NCI-H2029 treated with DMSO at 0.1 percent for 48 hours (cell line): ENCODE data around the gene HERC2.
"Not testable (repeated sequence)": the region's sequence is repeated elsewhere in the genome, so short reads cannot be mapped to it uniquely, and the experiment has no call there.

Source experiments
- DNase-seq: peaks from one replicate; lab custom pipeline; 2025; lab: John Stamatoyannopoulos, UW

Gene HERC2

GRCh38 chr15:28131946-28132345 lies 190.0 kb downstream of the HERC2 start:
- no peak for DNase-seq

- DNase-seq = no peak
Measured at GRCh38 chr15:28131400-28131799, 190.6 kb downstream of the HERC2 start.

- DNase-seq = no peak
Measured at GRCh38 chr15:28130651-28131050, 191.3 kb downstream of the HERC2 start.

- no peak for DNase-seq
Measured at GRCh38 chr15:28129231-28129848, 192.6 kb downstream of the HERC2 start.

- no peak for DNase-seq
Measured at GRCh38 chr15:28128031-28128430, 193.9 kb downstream of the HERC2 start.

GRCh38 chr15:28127036-28127435 lies 194.9 kb downstream of the HERC2 start:
- no peak for DNase-seq

GRCh38 chr15:28125673-28126651 lies 196.0 kb downstream of the HERC2 start:
- peak; percentile 28 for DNase-seq

GRCh38 chr15:28124841-28125240 lies 197.1 kb downstream of the HERC2 start:
- DNase-seq = no peak

- DNase-seq = peak; percentile 7
Measured at GRCh38 chr15:28123408-28124023, 198.5 kb downstream of the HERC2 start.

GRCh38 chr15:28122038-28122949 lies 199.7 kb downstream of the HERC2 start:
- no peak for DNase-seq

- DNase-seq = not testable (repeated sequence)
Measured at GRCh38 chr15:28121577-28121976, 200.4 kb downstream of the HERC2 start.

- no peak for DNase-seq
Measured at GRCh38 chr15:28120359-28120640, 201.7 kb downstream of the HERC2 start.

GRCh38 chr15:28118531-28118930 lies 203.4 kb downstream of the HERC2 start:
- DNase-seq = no peak

- no peak for DNase-seq
Measured at GRCh38 chr15:28118083-28118482, 203.9 kb downstream of the HERC2 start.

GRCh38 chr15:28117432-28117990 lies 204.5 kb downstream of the HERC2 start:
- no peak for DNase-seq

- no peak for DNase-seq
Measured at GRCh38 chr15:28116521-28117431, 205.2 kb downstream of the HERC2 start.

GRCh38 chr15:28115871-28116270 lies 206.1 kb downstream of the HERC2 start:
- no peak for DNase-seq

GRCh38 chr15:28114721-28115622 lies 207.0 kb downstream of the HERC2 start:
- DNase-seq = no peak

GRCh38 chr15:28114114-28114455 lies 207.9 kb downstream of the HERC2 start:
- no peak for DNase-seq
